Dermis blood vessel endothelial cell (primary cell): ENCODE measurements around the gene CLEC1A. TPM values are rescaled to one million over a fixed set of nuclear protein-coding genes. Genes with fewer than 3 reads are reported as not detected.

Source experiments
- DNase-seq: peaks from one replicate; pipeline ENCODE4 v3.0.0; 2010
- total RNA-seq: library from RNA; depleted of rRNA; stranded (reverse); fragments of >200 nt; gene quantifications from 2 replicates; pipeline ENCODE4 v1.2.3, GENCODE V29; 2014

Gene CLEC1A
- total RNA-seq, 1 donor from 2014 or later = 16.2 TPM

DNA sequence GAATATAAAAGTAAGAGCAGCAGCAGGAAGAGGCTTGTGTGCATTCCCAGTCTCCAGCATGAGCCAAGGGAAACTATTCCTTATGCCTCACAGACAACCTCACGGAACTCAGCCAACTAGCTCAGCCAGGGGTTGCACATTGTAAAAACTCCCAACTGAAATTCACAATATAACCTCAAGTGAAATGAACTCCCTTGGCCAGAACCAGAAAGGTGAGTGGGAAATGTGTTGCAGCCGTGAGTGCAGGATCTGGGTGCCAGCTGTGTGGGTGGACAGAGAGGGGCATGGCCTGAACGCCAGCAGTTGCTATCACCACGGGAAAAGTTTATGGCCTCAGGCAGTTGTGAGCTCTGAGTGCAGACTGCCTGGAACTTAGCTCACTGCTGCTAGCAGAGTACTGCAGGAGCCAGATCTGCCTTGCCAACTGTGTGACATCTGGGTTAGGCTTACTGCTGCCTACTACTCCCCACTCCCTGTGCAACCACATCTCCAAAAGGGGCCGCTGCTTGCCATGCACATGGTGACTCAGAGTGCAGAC lies 2.3 kb upstream of the CLEC1A start:
- DNase-seq = no peak

DNA sequence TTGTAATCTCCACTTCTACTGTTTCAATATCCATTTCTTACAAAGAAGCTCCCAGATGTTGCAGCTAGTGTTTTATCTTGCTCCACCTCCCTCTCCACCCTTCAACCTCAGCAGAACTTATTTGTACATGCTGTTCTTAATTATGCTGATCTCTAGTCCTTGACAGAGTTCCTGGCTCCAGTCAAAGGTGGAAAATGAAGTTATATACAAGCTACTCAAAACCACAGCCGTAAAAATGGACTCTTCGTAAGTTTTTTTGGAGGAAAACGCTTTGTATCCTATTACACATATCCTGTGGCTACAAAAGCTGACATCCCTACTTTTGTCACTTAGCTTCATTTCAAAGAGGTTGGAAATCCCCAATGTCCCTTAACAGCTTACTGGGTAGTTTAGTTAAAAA lies 1.3 kb downstream of the CLEC1A start:
- DNase-seq = peak; percentile 62

DNA sequence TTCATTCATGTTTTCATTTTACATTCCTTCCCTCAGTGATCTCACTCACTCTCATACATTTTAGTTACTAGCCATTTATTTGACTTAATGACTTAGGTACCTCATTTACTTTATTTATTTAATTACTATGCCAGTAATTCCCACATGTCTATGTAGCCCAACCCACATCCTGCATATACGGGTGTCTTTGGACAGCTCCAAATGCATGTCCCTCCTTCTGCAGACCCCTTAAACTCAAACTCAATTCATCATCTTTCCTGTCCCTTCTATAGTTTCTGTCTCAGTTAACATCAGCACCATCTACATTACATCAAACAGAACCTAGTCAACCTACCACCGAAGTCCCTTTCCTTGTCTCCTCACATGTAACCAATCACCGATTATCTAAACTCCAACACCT lies 2.8 kb downstream of the CLEC1A start:
- no peak for DNase-seq

DNA sequence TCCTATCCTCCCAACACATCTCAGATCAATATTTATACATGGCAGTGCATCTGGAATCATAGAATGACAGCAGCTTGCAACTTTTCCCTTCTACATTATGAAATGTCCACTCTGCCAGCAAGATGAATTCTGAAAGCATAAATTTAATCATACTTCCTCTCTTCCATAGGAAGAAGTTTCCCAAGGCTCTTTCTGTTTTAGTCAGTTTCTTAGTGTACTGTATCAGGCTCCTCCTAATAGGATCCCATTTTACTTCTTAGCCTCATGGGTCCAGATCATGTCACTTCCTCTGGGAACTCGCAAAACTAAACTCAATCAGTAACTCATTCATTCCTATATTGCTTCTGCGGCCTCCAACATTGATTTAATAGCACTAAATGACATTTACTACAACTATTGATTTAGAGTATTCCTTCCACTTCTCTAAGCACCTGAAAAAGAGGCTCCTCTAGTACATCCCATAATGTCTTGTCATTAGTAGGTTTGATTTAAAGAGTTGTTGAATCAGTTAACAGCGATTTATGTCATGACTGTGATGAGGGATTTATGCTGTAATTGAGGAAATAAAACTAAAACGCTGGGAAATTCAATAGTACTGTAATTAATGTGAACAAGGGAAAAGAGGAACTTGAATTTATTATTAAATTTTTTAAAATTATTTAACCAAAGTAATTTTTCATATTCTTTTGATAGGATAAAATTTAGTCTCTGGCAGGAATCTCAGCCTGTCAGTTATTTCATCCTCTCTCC lies 4.0 kb downstream of the CLEC1A start:
- no peak for DNase-seq

DNA sequence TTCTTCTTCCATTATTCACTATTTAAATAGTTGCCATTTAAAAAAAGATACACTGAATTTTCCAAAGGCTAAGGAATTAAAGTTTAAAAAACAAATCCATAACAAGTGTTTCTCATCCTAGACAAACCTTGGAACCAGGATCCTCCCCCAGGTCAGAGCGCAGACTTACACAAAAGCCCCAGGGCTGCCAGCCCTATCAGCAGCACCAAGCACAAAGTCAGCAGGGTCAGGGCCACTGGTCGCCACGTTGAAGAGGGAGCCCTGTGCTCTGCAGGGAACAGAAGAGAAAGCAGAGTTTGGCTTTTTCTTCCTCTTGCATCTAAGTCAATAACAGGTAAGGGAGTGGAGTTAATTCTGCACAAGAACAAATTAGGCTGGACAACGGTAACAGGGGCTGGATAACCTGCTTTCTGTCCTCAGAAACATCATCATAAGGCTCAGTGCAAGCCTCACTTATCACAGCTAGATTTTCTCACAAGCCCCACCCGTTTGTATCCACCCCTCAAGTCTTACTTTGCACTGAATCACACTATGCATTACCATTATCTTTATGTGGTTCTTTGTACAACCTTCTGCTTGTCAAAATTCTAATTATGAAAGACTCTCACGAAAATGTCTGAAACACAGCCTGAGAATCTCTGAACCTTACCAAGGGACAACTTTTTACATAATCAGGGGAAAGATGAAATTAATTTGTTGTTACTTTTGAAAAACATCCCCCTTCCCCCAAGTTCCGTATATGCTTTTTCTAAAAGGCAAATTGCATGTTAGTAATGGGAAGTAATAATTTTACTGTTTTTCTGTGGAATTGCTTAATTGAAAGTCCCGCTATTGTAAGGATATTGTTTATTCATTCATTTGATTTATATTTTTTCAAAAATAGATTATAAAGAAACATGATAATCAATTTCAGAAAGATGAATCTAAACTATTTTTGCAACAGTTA lies 9.6 kb downstream of the CLEC1A start:
- DNase-seq = no peak

DNA sequence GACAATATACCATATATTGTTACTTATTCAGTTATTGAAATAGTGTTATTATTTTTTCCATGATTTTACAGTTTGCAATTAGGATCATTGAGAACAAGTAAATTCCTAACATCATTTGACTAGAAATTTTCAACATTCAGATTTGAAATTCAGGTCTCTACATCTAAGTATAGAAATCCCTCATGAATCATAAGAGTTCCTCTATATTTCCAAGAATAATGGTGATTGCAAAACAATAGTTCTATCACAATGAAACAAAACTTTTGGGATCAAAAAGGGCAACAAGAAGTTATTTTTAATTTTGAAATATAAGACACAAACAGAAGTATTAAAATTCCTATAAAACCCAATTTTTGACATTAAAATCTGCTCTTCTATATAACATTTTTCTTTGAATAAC lies 10.8 kb downstream of the CLEC1A start:
- no peak for DNase-seq

DNA sequence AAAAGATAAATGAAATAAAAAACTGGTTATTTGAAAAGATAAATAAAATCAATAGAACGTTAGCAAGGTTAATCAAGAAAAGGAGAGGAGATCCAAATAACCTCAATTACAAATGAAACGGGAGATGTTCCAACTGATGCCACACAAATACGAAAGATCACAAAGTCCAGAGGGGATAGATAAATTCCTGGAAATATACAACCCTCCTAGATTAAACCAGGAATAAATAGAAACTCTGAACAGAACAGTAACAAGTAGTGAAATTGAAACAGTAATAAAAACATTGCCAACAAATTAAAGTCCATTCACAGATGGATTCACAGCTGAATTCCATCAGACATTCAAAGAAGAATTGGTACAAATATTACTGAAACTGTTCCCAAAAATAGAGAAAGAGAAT lies 12.4 kb downstream of the CLEC1A start:
- DNase-seq = no peak

DNA sequence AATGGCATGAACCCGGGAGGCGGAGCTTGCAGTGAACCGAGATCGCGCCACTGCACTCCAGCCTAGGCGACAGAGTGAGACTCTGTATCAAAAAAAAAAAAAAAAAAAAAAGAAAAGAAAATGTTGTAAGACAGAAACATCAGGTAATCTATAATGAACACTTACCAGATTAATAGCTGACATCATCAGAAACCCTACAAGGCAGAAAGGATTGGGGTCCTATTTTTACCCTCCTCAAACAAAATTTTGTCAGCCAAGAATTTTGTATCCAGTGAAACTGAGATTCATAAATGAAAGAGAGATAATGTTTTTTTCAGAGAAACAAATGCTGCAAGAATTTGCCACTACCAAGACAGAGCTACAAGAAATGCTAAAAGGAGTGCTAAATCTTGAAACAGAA lies 14.1 kb downstream of the CLEC1A start:
- no peak for DNase-seq

DNA sequence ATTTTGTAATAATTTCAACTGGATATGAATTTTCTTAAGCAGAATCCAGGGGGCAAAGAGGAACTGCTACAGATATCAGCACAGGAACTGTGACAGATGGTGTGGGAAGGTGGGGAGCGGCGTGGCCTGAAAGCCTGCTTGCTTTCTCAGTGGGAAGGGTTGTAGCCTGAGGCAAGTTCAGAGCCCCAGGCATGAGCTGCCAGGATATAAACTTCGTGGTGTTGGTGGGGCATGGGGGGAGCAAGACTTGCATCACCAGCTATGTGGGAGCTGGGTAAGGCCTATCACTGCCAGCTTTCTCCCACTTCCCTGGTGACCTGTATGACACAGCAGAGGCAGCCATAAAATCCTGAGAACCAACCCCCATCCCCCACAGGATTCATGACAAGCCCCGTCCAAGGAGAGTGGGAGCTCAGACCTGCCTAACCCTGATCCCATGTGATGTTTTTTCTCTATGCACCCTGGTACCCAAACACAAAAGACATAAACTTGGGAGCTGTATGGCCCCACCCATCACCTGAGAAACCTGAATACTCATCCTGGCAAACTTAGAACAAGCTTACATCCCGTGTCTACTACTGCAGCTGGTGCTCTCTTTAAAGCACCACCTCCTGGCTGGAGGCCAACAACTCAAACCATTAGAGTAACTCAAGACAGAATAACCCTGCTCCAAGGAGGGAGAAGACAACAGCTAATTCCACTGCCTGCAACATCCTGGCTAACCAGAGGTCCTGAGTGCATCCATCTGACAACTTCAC lies 16.5 kb downstream of the CLEC1A start:
- no peak for DNase-seq

DNA sequence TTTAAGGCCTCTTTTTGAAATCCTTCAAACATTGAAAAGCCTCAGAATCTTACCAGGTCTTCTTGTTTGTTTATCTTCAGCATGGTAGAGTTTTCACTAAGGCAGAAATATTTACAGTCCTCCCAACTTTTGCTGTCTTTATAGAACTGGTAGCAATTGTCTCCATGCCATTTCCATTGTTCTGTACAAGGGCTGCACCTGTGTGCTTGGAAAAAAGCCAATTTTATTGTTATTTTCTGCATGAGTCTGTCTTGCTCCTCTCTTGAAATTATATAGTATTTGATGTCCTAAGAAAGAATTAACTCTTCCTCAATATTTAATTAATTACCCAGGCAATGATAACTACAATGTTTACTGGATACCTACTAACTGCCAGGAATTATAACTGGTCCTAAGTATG lies 23.3 kb downstream of the CLEC1A start:
- DNase-seq = peak; percentile 70

DNA sequence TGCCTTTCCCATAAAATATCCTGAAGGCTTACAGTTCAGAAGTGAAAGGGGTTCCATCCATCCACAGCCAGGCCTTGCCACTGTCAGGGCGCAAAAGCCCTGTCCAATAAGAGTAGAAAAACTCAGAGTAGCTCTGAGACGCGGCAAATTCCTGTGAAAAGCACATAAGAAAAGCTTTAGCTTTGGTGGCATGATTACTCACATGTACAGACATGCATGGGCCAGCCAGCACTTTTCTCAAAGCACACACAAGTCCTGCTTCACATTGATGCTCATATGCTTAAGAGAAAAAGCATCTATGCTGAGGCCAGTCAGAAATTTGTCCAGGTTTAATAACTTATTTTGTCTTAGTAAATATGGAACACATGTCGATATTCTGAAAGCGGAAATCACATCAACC lies 25.5 kb downstream of the CLEC1A start:
- DNase-seq = no peak

DNA sequence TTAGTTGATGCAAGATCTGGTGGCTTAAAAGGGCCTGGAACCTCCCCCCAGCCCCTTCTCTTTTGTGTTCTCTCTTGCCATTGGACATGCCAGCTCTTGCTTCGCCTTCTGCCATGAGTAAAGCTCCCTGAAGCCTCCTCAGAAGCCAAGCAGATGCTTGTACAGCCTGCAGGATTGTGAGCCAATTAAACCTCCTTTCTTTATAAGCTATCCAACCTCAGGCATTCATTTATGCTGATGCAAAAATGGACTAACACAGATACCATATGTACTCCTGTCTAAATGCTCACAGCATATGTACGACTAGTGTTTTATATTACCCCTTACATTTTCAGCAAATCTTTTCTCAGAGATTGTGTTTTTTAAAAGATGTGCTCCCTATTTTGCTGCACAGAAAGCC lies 26.7 kb downstream of the CLEC1A start:
- DNase-seq = no peak

DNA sequence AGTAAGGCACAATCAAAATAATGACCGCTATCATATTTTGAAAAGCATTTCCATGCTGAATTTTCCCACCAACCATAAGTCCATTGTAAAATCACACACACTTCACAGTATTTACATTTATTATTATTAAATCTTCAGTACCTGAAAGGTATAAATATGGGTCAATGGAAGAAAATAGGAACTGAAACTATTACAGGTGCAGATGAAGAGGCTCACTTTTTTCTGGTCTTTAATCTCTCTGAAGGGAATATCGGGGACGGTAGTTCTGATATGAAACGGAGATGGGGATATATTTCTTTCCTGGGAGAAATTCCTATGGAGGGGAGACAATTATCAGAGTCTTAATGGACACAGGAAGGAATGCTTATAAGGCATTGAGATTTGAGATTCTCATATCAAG lies 28.4 kb downstream of the CLEC1A start:
- DNase-seq = no peak

DNA sequence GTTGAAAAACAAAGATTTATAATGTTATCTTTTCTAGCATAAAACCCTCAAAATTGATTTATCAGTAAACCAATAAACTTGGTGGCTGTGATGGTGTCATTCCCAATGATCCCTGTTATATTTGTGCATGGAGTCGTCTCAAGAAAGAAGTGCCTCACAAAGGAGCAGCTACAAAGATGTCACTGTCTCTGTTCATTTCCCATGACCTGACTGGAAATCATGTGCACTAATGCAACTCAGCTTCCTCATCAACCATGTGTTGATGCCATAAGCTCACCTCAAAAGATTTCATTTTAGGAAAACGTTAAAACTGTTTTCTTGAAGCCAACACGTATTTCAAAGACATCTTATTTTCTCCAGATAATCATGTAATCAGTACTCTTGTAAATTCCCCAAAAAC lies 28.8 kb downstream of the CLEC1A start:
- DNase-seq = no peak

DNA sequence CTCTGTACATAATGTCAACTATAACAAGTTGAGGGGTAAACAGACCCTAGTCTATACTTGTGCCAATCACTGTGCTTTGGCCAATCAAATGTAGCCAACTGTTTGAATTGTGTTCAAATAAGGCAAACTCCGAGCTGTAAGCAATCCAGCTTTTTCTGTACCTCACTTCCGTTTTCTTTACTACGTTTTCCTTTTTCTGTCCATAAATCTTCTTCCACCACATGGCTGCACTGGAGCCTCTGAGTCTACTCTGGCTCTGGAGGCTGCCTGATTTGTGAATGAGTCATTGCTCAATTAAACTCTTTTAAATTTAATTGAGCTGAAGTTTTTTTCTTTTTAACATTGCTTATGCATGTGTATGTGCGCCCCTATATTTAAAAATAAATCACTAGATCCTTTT lies 29.7 kb downstream of the CLEC1A start:
- DNase-seq = peak; percentile 85

DNA sequence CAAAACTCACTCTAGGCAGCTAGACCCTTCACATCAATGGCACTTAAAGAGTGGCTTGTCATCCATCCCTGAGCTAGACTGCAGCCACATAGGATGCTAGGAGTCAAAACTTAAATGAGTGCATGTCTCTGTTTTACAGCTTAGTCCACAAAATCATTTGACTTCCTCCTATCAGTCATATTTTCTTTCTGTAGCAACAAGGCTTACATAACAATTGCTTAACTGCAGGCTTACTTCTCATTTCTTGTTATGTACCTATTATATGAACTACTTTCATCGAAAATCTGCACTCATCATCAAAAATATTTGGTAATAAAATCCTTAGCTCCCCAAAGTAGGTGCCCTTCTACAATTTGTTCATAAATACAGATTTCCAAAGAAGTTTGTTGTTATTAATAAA lies 30.1 kb downstream of the CLEC1A start:
- DNase-seq = peak; percentile 60

DNA sequence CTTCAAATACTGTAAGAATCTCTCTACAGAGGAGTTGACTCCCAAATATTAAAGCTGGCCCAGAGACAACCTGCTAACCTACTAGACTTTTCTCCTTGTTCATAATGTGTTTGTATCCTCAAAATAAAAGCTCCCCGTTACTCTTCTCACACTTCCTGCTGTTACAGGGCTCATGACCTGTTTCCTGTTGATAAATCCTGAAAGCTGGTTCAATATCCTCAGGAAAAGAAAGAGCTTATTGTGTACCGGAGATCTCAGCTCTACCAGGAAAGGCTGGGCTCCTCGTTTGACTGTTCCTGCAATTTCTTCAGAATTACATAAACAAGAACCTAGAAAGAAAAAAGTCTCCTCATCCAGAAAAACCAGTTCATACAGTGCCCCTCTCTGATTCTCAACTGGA lies 30.8 kb downstream of the CLEC1A start:
- peak; percentile 96 for DNase-seq

DNA sequence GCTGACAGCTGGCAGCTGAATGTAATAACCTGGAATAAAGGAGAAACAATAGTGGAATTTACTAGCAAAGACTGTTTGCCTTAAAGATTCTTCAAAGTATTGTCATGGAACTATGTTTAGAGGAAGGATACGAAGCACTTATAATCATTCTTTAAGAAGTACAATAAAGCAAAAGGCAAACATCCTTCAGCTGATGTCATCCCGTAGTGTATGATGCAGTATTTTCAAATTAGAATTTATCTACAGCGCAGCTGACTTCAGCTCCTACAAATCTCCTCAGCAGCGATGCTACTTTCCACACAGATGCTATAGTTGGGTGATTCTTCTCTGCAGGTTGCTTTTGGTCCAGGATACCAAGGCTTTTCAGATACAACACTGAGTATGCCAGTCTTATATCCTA lies 31.5 kb downstream of the CLEC1A start:
- DNase-seq = peak; percentile 81

DNA sequence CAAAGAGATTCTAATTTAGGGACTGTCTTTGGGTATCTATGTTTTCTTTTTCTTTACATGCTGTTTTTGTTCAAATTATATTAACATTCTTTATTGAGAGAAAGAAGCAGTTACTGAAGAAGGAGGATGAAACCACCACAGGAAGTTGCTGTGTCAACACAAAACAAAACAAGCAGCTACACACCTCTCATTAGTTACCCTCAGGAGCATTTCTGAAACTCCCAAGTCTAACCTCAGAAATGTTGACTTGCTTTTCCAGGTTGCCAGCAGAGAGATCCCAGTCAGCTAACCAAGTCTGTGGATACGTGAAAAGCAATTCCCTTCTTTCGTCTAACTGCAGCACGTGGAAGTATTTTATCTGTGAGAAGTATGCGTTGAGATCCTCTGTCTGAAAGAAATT lies 33.5 kb downstream of the CLEC1A start:
- DNase-seq = no peak

DNA sequence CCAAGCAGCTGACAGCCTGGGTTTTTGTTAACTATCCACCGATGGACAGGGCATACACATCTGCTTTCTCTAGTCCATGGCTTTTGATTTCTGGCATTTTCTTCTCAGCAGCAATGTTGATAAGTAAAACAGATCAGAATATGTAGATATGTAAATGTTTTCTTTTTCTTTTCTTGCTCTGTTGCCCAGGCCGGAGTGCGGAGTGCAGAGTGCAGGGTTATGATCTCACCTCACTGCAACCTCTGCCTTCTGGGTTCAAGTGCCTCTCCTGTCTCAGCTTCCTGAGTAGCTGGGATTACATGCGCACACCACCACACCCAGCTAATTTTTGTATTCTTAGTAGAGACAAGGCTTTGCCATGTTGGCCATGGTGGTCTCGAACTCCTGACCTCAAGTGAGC lies 40.4 kb downstream of the CLEC1A start:
- no peak for DNase-seq

DNA sequence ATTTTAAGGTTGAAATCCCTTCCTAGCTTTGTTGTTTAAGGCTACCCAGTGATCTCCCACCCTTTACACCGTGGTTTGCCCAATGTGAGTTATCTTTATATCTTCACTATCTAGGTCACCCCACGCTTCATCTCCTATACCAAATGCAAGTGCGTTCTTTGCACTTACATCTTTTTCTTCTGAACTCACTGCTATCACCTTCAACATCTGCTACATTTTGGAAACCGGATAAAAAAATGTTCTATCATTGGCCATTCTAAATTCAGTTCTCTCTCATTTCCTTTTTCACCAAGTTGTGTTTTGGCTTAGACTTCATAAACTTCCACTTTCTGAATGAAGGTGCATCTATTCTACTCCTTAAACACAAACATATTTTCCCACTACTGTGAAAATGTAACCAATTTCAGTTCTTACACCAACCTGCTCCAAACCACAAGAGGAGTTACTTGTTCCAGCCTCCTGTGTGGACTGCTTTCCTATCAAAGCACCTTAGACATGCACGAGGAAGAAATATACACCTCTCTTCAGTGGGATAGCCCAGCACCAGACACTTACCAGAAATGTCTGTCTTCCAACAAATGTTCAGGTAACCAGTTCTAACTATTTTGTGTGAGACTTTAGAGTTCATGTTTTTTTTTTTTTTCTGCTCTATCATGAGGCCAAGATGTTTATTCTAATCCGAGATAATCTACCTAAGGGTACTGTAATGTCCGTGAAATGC lies 46.4 kb downstream of the CLEC1A start:
- no peak for DNase-seq

DNA sequence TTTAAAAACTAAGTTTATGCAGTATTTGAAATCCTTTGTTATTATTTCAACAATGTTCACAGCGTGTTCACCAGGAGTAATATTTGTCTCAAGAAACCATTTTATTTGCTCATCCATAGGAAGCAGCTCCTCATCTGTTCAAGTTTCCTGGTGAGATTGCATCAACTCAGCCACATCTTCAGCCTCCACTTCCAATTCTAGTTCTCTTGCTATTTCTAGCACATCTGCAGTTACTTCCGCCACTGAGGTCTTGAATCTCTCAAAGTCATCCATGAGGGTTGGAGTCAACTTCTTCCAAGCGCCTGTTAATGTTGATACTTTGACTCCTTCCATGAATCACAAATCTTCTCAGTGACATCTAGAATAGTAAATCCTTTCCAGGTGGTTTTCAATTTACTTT lies 50.3 kb downstream of the CLEC1A start:
- DNase-seq = no peak
